ENCODE data around the gene PYCARD. TPM values are rescaled to one million over a fixed set of nuclear protein-coding genes. Genes with fewer than 3 reads are reported as not detected.
"Not testable (repeated sequence)": the region's sequence is repeated elsewhere in the genome, so short reads cannot be mapped to it uniquely, and the experiment has no call there.

The PYCARD gene
- total and polyA plus RNA-seq, 2 donors (not counting 3 experiments of a cell fraction or from before 2014, with no cell fraction given), result 19.1 to 40.1 TPM

DNA sequence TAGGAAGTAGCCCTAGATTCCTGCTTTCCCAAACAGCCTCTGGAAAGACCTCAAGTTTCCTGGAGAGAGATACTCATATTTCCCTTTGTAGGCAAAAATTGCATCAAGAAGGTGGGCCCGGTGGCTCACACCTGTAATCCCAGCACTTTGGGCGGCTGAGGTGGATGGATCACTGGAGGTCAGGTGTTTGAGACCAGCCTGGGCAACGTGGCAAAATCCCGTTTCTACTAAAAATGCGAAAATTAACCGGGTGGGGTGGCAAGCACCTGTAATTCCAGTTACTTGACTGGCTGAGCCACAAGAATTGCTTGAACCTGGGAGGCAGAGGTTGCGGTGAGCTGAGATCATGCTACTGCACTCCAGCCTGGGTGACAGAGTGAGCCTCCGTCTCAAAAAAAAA, 2.4 kb downstream of the PYCARD start:
- H4K20me1 ChIP-seq (replicated peaks; ENCODE audit: control insufficient read depth, extremely low read depth, insufficient read depth, low read length); DNase-seq (ENCODE audit: low read depth, low spot score); H3K4me1 ChIP-seq (ENCODE audit: control insufficient read depth, extremely low read depth, insufficient read depth, low read length); H3K27me3 ChIP-seq (ENCODE audit: control insufficient read depth in 2 of 2, insufficient read depth in 2 of 2, low read length in 2 of 2); H3K27ac ChIP-seq (ENCODE audit: insufficient read depth, low read depth, low read length); H3K79me2 ChIP-seq (ENCODE audit: control insufficient read depth, insufficient read depth, low read length); H2AFZ ChIP-seq (ENCODE audit: low read depth, low read length); dilution Hi-C loops (cut with MboI; ENCODE audit: extremely low pct_ligation_motif_present, low sequenced_read_pairs); H3K36me3 ChIP-seq (ENCODE audit: control insufficient read depth in 2 of 2, extremely low read depth in 1 of 2, insufficient read depth in 2 of 2, low read length in 2 of 2); H3K4me2 ChIP-seq (ENCODE audit: insufficient read depth, low read length); H3K4me3 ChIP-seq (replicated peaks in 1 of 3; ENCODE audit: insufficient read depth in 1 of 3, low read depth in 1 of 3, low read length in 3 of 3); FAIRE-seq; H3K9ac ChIP-seq (replicated peaks; ENCODE audit: extremely low read depth, insufficient read depth, low read length); H3K9me3 ChIP-seq (replicated peaks; ENCODE audit: control insufficient read depth, insufficient read depth, low read length); H3K9me1 ChIP-seq (replicated peaks; ENCODE audit: control insufficient read depth, extremely low read depth, insufficient read depth, low read length); BruUV-seq (replicated peaks): not testable (repeated sequence)
- ChIA-PET POLR2A (interaction anchor here (1.5 kb wide), 1 partner anchor 16 kb away, joined by 5 read pairs; the partner anchor contains the start of gene PYDC1), CTCF (interaction anchor here (1.1 to 2.7 kb wide), 2 partner anchors 8 to 183 kb away, joined by 3 to 20 read pairs; no protein-coding TSS in a partner anchor)
- intact Hi-C loops (cut with micrococcal nuclease), result loop anchor here (2.0 to 5.0 kb wide), 2 partner anchors 243 to 257 kb away; partner anchors contain the start of genes ARMC5 and ZNF843

DNA sequence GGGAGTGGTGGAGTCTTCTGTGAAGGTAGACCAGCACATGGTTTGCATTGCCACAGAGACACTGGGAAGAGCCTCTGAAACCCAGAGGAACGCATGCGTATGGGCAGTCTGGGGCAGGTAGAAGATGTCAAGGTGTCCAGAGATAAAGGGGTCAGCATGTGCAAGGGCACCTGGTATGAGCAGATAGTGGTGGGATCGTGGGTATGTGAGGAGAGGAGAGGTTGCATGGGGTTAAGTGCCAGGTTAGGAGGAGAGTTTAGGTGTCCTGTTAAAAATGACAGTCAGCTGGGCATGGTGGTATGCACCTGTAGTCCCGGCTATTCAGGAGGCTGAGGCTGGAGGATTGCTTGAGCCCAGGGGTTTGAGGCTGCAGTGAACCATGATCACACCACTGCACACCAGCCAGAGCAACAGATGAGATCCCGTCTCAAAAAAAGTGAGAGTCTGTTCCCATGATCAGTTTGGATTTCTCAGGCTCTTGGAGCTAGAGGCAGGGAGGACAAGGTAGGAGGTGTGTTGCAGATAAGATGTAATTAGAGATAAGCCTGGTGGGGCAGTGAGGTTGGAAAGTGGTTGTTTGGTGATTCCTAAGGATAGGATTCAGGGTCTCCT, 3.0 kb downstream of the PYCARD start:
- FAIRE-seq (no peak), DNase-seq (ENCODE audit: low read depth, low spot score) (no peak)
- Histone ChIP-seq H3K4me1 (ENCODE audit: control insufficient read depth, extremely low read depth, insufficient read depth, low read length) (peaks cover 4% of the 10 kb centered on the region), H3K9me3 (replicated peaks; ENCODE audit: control insufficient read depth, insufficient read depth, low read length) (no peaks in the 10 kb centered on the region), H3K9me1 (replicated peaks; ENCODE audit: control insufficient read depth, extremely low read depth, insufficient read depth, low read length) (no peaks in the 10 kb centered on the region), H3K4me3 (replicated peaks in 1 of 3; ENCODE audit: insufficient read depth in 1 of 3, low read depth in 1 of 3, low read length in 3 of 3) (no peak overlapping the region), H3K27me3 (ENCODE audit: control insufficient read depth in 2 of 2, insufficient read depth in 2 of 2, low read length in 2 of 2) (no peaks in the 10 kb centered on the region), H3K4me2 (ENCODE audit: insufficient read depth, low read length) (no peak overlapping the region), H4K20me1 (replicated peaks; ENCODE audit: control insufficient read depth, extremely low read depth, insufficient read depth, low read length) (peaks cover 3% of the 10 kb centered on the region), H3K36me3 (ENCODE audit: control insufficient read depth in 2 of 2, extremely low read depth in 1 of 2, insufficient read depth in 2 of 2, low read length in 2 of 2) (peaks cover 8 to 14% of the 10 kb centered on the region in 2 experiments), H3K79me2 (ENCODE audit: control insufficient read depth, insufficient read depth, low read length) (no peaks in the 10 kb centered on the region), H3K9ac (replicated peaks; ENCODE audit: extremely low read depth, insufficient read depth, low read length) (no peak overlapping the region), H3K27ac (ENCODE audit: insufficient read depth, low read depth, low read length) (no peak overlapping the region), H2AFZ (ENCODE audit: low read depth, low read length) (no peak overlapping the region)
- CTCF ChIA-PET, result interaction anchor here (1.5 kb wide), 1 partner anchor 183 kb away, joined by 5 read pairs; no protein-coding TSS in a partner anchor
- BruUV-seq (replicated peaks), result no TSS peak
- dilution Hi-C loops (cut with MboI; ENCODE audit: extremely low pct_ligation_motif_present, low sequenced_read_pairs), result no loop called here
- POLR2A ChIA-PET, result interaction anchor here (1.7 kb wide), 1 partner anchor 19 kb away, joined by 4 read pairs; no protein-coding TSS in a partner anchor
- TF ChIP-seq FOS (IDR thresholded peaks at IDR 0.05; ENCODE audit: borderline replicate concordance, insufficient read depth, low read length) (no peak), JUN (IDR thresholded peaks at IDR 0.05; ENCODE audit: borderline replicate concordance, insufficient read depth, insufficient read length, low read depth) (no peak), POLR2AphosphoS5 (IDR thresholded peaks at IDR 0.05; ENCODE audit: insufficient read depth, low read depth, low read length) (peak; percentile 17), MYC (IDR thresholded peaks at IDR 0.05; ENCODE audit: low read depth, low read length) (no peak)
- intact Hi-C loops (cut with micrococcal nuclease), result loop anchor here (2.0 to 5.0 kb wide), 2 partner anchors 243 to 258 kb away; partner anchors contain the start of genes ARMC5 and ZNF843
